HG02973 (cell line): Measurements from ENCODE around the gene GPC6.
"Not testable (repeated sequence)": the region's sequence is repeated elsewhere in the genome, so short reads cannot be mapped to it uniquely, and the experiment has no call there.

ENCODE experiments used
- ATAC-seq: cut with Tn5 transposase; IDR thresholded peaks from one replicate; pipeline ENCODE4 v1.9.1; 2021; ENCODE audit warnings: moderate library complexity; ENCODE audit not compliant: unreplicated experiment

GPC6 gene

DNA sequence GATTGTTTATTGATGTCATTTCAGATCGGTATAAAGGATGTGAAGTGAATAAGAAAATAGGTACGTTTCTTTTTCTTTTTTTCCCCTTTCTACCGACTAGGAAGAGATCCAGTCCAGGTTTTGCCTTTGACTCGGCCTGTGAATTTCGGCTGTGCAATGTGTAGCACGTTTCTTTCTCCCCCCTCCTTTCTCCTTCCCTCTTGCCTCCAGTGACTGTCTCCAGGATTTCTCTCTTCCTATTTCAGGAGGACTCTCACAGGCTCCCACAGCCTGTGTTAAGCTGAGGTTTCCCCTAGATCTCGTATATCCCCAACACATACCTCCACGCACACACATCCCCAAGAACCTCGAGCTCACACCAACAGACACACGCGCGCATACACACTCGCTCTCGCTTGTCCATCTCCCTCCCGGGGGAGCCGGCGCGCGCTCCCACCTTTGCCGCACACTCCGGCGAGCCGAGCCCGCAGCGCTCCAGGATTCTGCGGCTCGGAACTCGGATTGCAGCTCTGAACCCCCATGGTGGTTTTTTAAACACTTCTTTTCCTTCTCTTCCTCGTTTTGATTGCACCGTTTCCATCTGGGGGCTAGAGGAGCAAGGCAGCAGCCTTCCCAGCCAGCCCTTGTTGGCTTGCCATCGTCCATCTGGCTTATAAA is at the start of gene GPC6:
Gene GPC6 (plus strand): TSS at position 185 of the 657 bp plus-strand sequence.
- no peak for ATAC-seq

DNA sequence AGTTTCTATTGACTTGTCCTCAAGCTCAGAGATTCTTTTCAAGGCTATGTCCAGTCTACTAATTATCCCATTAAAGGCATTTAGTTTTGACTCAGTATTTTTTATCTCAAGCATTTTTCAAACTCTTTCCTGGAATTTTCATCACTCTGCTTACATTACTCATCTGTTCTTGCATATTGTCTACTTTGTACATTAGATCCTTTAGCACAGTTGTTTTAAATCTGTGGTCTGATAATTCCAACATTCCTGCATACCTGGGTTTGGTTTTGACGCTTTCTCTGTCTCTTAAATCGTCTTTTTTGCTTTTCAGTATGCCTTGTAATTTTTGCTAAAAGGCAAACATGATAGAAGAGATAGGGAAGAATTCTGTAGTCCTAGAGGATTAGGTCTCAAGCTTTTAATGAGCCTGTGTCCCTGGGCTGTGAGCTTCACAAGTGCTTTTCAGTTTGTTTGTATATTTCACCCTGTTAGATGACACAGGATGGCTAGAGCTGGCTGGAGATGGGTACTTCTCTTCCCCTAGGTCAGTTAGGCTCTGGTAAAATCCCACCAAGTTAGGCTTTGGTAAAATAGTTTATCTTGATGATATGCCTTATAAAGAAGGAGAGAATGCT is 46.1 kb upstream of the GPC6 start:
- no peak for ATAC-seq

GRCh38 chr13:93182406-93182805 is 44.2 kb upstream of the GPC6 start:
- ATAC-seq = no peak

DNA sequence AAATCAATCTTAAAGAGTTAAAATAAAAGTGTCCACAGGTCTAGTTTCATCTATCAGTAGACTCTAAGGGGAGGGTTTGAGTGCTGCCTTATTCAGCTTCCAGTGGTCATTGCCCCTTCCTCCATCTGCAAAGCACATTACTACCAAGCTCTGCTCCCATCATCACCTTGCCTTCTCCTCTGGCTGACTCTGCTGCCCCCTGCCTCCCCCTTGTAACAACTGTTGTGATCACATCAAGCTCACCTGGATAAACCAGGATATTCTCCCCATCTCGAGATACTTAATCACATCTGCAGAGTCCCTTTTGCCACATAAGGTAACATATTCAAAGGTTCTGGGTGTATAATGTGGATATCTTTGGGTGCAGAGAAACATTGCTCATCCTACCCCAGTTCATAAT is 43.3 kb upstream of the GPC6 start:
- ATAC-seq = no peak

- ATAC-seq = no peak
Observed at GRCh38 chr13:93190006-93190405, 36.6 kb upstream of the GPC6 start.

GRCh38 chr13:93193682-93194081 is 32.9 kb upstream of the GPC6 start:
- no peak for ATAC-seq

- ATAC-seq = no peak
Observed at GRCh38 chr13:93199856-93200255, 26.8 kb upstream of the GPC6 start.

DNA sequence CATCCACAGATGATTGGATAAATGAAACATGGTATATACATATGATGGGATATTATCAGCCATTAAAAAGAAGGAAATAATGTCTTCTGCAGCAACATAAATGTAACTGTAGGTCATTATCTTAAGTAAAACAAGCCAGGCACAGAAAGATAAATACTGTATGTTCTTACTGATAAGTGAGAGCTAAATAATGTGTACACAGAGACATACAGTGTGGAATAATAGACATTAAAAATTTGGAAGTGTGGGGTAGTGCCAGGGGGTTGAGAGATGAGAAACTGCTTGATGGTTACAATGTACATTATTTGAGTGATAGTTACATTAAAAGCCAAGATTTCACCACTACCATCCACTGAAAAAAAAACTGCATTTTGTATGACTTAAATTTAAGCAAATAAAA is 26.0 kb upstream of the GPC6 start:
- no peak for ATAC-seq

DNA sequence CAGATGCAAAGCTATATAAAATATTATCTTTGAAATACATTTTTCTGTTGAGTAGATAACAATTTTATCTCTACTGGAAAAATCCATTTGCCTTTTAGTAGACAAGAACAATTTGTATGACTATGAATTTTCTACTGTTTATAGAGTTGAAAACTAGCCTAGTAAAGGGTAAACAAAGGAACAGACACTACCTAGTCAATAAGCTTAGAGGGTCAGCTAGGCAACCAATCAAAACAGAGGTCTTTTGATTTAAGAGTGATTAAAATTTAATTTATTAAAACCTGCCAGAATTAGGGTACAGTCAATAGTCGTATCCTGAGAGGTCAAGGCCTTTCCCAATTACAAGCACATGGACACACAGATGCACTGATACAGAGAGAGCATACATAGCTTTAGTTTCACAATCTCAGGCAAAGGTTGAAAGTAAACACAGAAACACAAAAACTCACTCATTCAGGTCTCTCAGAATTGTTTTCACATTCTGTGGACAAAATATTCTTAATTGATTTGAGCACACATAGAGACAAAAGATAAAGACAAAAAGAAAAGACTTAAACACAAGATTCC is 24.5 kb upstream of the GPC6 start:
- ATAC-seq = no peak

- ATAC-seq = not testable (repeated sequence)
Observed at GRCh38 chr13:93206778-93207392, 19.7 kb upstream of the GPC6 start.

GRCh38 chr13:93216122-93216521 is 10.5 kb upstream of the GPC6 start:
- ATAC-seq = no peak

DNA sequence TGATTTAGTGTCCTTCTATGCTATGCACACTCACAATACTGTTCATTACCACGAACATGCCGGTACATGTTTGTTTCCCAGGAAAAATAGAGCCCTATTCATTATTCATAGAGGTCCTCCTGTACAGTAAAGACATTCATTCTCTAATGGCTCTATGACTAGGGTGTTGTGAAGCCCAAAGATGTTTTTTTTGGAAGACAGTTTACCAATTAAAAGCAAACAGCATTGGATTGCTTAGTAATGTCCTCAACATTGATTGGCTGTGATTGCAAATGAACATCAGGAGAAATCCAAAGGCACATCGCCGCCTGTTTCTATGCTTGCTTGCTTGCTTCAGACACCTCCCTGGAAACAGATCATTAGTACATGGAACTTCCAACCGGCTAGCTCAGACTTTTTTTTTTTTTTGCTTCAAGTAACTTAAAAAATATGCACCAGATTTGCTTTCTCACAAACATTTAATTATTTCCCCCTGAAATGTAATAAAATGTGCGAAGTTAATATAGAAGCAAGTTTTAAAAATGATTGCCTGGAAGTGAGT is 8.8 kb upstream of the GPC6 start:
- no peak for ATAC-seq

GRCh38 chr13:93218583-93218982 is 8.0 kb upstream of the GPC6 start:
- no peak for ATAC-seq

DNA sequence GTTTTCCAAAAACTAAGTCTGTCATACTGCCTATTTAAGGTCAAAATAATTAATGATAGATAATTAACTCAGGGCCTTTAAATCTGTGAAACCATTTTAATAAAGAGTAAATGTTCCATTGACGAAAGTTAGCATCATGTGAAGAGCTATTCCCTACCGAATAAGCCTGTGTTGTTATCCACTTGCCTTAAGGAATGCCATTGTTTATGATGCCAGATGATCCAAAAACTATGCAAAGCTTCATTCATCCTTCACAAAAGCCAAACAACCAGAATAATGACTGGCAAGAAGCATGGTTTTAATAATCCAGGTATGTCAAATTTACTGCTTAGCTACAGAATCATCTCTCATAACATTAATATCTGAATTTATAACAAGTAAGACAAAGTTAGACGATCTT is 6.5 kb upstream of the GPC6 start:
- no peak for ATAC-seq

- no peak for ATAC-seq
Observed at GRCh38 chr13:93222976-93223375, 3.6 kb upstream of the GPC6 start.

GRCh38 chr13:93224535-93224934 is 2.1 kb upstream of the GPC6 start:
- ATAC-seq = no peak

DNA sequence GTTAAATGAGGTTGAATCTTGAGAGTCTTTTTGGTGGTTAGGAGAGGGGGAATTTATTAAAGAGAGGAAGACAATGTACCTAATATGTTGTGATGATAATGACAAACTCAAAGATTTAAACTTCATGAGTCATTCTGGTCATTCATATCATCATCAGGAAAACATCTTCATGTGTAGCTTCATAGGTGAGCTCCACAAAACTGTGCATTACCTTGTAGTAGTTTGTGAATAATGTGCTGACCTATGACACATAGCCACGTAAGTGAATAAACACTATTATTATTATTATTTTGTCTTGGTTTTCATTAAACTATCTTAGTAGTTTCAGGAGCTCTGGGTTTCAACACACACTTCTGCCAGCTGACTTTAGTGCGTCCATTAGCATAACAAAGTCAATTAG is 997 bp upstream of the GPC6 start:
- no peak for ATAC-seq

GRCh38 chr13:93226065-93226622 is 463 bp upstream of the GPC6 start:
- ATAC-seq = no peak

DNA sequence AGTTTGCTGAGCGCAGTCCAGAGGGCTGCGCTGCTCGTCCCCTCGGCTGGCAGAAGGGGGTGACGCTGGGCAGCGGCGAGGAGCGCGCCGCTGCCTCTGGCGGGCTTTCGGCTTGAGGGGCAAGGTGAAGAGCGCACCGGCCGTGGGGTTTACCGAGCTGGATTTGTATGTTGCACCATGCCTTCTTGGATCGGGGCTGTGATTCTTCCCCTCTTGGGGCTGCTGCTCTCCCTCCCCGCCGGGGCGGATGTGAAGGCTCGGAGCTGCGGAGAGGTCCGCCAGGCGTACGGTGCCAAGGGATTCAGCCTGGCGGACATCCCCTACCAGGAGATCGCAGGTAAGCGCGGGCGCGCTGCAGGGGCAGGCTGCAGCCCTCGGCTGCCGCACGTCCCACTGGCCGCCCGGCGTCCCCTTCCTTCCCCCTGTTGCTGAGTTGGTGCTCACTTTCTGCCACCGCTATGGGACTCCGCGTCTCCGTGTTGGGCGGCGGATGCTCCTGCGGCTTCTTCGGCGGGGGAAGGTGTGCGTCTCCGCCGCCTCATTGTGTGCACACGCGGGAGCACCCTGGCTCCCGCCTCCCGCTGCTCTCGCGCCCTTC is 772 bp downstream of the GPC6 start:
- ATAC-seq = no peak

DNA sequence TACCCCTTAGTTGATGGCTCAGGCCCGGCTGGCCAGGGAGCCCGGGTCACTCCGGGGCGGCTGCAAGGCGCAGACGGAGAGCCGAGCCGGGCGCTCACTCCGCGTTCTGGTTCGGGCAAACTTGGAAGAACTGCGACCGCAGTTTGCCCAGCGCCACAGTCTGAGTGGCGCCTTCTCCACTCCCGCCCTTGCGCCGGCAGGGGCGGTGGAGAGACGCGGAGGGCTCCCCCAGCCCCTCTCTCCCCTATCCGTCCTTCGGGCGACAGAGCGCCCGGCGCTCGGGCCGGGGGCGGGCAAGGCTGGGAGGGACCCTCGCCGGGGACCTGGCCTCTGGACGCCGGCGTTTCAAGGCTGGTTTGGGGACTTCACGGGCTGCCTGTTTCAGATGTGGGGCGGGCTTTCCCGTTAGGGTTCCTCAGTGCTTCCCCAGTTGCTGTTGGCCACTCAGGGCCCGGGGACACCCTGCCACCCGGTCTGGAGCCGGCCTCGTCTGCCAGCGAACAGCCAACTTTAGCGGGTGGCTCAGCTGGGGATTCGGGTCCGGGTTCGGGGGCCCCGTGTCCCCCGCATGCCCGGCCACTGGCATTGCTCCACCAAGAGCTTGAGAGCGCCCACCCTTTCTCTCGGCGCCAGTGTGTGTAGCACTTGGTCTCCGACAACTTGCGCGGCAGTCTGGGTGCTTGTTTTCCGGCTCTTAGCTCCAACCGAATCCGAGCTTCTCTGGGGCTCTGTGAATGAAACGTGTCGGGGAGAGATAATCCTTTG is 1.5 kb downstream of the GPC6 start:
- no peak for ATAC-seq

DNA sequence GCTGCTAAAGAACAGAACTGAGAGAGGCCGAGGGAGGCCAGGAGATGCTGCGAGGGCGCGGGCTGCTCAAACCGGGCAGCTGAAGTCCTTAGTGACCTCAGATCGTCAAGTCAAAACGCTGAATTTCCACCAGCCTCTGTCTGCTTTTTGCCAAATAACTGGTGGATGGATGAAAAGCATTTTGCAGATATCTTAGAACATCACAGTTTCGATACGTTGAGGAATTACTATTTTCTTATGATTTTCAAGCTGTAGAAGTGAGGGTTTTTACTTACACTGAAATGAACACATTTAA is 2.0 kb downstream of the GPC6 start:
- ATAC-seq = no peak
